SIG-M5 treated with dmso at 0.1 percent for 504 hours (cell line): ENCODE results near the gene ANKS1A.

Source experiments
- DNase-seq: peaks from one replicate; lab custom pipeline; 2025; ENCODE audit not compliant: unreplicated experiment; lab: John Stamatoyannopoulos, UW

ANKS1A gene

GRCh38 chr6:34953061-34954025 is 64.3 kb downstream of the ANKS1A start:
- DNase-seq: peak; percentile 15

GRCh38 chr6:34955442-34955841 is 66.4 kb downstream of the ANKS1A start:
- DNase-seq: peak; percentile 38

- no peak for DNase-seq
Observed at GRCh38 chr6:34957231-34957783, 68.3 kb downstream of the ANKS1A start.

GRCh38 chr6:34958734-34959133 is 69.7 kb downstream of the ANKS1A start:
- DNase-seq: no peak

- DNase-seq: no peak
Observed at GRCh38 chr6:34959224-34959623, 70.2 kb downstream of the ANKS1A start.

GRCh38 chr6:34961082-34961481 is 72.0 kb downstream of the ANKS1A start:
- DNase-seq: no peak

- no peak for DNase-seq
Observed at GRCh38 chr6:34961574-34961973, 72.5 kb downstream of the ANKS1A start.

- DNase-seq: no peak
Observed at GRCh38 chr6:34964564-34964963, 75.5 kb downstream of the ANKS1A start.

- no peak for DNase-seq
Observed at GRCh38 chr6:34967461-34967860, 78.4 kb downstream of the ANKS1A start.

GRCh38 chr6:34969662-34970265 is 80.7 kb downstream of the ANKS1A start:
- DNase-seq: no peak

- no peak for DNase-seq
Observed at GRCh38 chr6:34970488-34970887, 81.4 kb downstream of the ANKS1A start.

GRCh38 chr6:34970957-34971356 is 81.9 kb downstream of the ANKS1A start:
- DNase-seq: no peak

GRCh38 chr6:34973547-34974248 is 84.6 kb downstream of the ANKS1A start:
- DNase-seq: no peak

GRCh38 chr6:34974249-34974642 is 85.2 kb downstream of the ANKS1A start:
- no peak for DNase-seq

- DNase-seq: no peak
Observed at GRCh38 chr6:34976239-34976638, 87.2 kb downstream of the ANKS1A start.

GRCh38 chr6:34979218-34979617 is 90.2 kb downstream of the ANKS1A start:
- no peak for DNase-seq

GRCh38 chr6:34979994-34980393 is 90.9 kb downstream of the ANKS1A start:
- DNase-seq: no peak

- no peak for DNase-seq
Observed at GRCh38 chr6:34981366-34981765, 92.3 kb downstream of the ANKS1A start.

- no peak for DNase-seq
Observed at GRCh38 chr6:34981951-34982350, 92.9 kb downstream of the ANKS1A start.

GRCh38 chr6:34982424-34982852 is 93.4 kb downstream of the ANKS1A start:
- peak; percentile 3 for DNase-seq

- DNase-seq: no peak
Observed at GRCh38 chr6:34984416-34984815, 95.4 kb downstream of the ANKS1A start.
